SJCRH30 (cell line): ENCODE measurements around the gene SETDB2. TPM values are rescaled to one million over a fixed set of nuclear protein-coding genes. Genes with fewer than 3 reads are reported as not detected.

Experiments used
- DNase-seq, 2 experiments: peaks; one replicate each; pipeline ENCODE4 v3.0.0-alpha.2; 2015 to 2020
- H3K27ac ChIP-seq: fragments of 250-450 bp; sonication (Bioruptor Pico); 2 replicates; pipeline ENCODE4 v1.5.1; 2020; ENCODE audit warnings: mild to moderate bottlenecking, moderate library complexity
- H3K27me3 ChIP-seq: fragments of 250-450 bp; sonication (Bioruptor Pico); 2 replicates; pipeline ENCODE4 v1.5.1; 2020; ENCODE audit warnings: mild to moderate bottlenecking, moderate library complexity
- H3K36me3 ChIP-seq: fragments of 250-450 bp; sonication (Bioruptor Pico); 2 replicates; pipeline ENCODE4 v1.5.1; 2020; ENCODE audit warnings: mild to moderate bottlenecking, moderate library complexity
- H3K4me1 ChIP-seq: fragments of 250-450 bp; sonication (Bioruptor Pico); 2 replicates; pipeline ENCODE4 v1.5.1; 2020; ENCODE audit warnings: mild to moderate bottlenecking, moderate library complexity
- H3K4me3 ChIP-seq: fragments of 250-450 bp; sonication (Bioruptor Pico); 2 replicates; pipeline ENCODE4 v1.5.1; 2020; ENCODE audit warnings: mild to moderate bottlenecking, moderate library complexity
- H3K9me3 ChIP-seq: fragments of 250-450 bp; sonication (Bioruptor Pico); replicated peaks from 2 replicates; pipeline ENCODE4 v1.5.1; 2020; ENCODE audit warnings: mild to moderate bottlenecking, moderate library complexity
- total RNA-seq: library from RNA; depleted of rRNA; stranded (reverse); fragments of >200 nt; shearing (Covaris generic); gene quantifications from 2 replicates; pipeline ENCODE4 v1.2.3, GENCODE V29; 2014

The SETDB2 gene
- total RNA-seq, 1 experiment from 2014 or later, result 10.9 TPM

DNA sequence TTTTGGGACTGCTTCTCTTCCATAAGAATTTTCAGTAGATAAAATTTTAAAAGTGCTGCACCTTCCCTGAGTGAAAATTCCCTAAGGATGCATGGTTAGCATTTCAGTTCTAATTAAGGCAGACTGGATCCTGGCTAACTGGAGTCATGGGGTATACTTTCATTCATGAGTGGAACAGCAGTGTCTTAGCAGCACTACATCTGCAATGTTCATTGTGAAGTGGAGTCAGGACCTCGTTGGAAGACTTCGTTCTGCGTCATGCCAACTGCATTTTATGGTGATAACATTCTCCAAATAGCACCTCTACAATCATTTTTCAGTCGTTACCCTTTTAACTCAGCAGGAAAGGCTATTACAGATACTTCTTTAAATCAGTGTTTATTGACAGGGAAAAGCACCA, 77.2 kb downstream of the SETDB2 start:
- Histone ChIP-seq H3K4me1 (no peaks in the 10 kb centered on the region), H3K36me3 (no peaks in the 10 kb centered on the region), H3K27me3 (no peaks in the 10 kb centered on the region), H3K4me3 (no peak overlapping the region), H3K27ac (no peak overlapping the region), H3K9me3 (no peaks in the 10 kb centered on the region)
- DNase-seq, result no peak

DNA sequence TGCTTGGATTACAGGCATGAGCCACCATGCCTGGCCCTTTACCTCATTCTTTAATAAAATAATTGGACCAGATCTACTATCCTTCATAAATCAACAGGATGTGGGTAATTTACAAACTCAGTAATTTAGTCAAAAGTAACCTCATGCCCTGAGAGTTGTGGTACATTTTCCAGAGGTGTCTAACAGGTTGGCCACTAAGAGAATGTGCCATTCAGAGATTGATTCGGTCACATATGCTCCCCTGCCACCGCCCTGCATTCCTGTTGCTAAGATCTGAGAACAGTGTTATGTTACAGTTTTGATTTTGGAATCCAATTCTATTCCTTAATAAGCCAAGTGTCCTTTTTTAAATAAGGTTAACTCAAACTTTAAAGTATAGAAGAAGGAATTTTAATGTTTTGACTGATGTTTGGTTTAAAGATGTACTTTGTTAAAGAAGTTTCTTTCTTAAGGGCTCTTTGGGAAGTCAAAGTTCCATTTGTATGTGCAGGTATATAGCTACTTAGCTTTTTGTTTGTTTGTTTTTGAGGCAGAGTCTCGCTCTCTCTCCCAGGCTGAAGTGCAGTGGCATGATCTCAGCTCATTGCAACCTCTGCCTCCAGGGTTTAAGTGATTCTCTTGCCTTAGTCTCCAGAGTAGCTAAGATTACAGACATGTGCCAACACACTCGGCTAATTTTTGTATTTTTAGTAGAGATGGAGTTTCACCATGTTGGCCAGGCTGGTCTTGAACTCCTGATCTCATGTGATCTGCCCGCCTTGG, 80.8 kb downstream of the SETDB2 start:
- DNase-seq, result no peak
- Histone ChIP-seq H3K9me3 (no peaks in the 10 kb centered on the region), H3K4me3 (no peak overlapping the region), H3K27me3 (no peaks in the 10 kb centered on the region), H3K36me3 (no peaks in the 10 kb centered on the region; the same call in 1 of the 2 replicates), H3K4me1 (no peaks in the 10 kb centered on the region), H3K27ac (no peak overlapping the region)

DNA sequence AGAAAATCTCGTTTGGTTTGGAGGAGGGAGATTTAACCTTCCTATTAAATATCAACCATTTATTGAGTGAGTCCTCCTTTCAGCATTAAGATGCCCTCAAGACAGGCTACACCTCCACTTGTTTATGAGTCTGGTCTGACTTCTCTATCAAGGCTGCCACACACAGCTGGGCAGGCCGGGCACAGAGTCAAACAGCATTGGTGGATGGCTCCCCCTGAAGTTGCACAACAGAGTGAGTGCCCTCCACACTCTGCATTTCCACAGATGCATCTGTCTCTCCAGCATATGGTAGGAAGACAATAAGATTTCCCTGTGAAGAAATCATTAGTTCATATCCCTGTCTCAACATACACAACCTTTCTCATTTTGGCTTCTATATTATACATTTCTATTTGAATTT, 83.0 kb downstream of the SETDB2 start:
- DNase-seq, result no peak
- H3K4me3 ChIP-seq, result no peak overlapping the region
- no peaks in the 10 kb centered on the region for H3K4me1 ChIP-seq
- H3K9me3 ChIP-seq, result no peaks in the 10 kb centered on the region
- no peaks in the 10 kb centered on the region; the same call in 1 of the 2 replicates for H3K36me3 ChIP-seq
- no peaks in the 10 kb centered on the region for H3K27me3 ChIP-seq
- H3K27ac ChIP-seq, result no peak overlapping the region

DNA sequence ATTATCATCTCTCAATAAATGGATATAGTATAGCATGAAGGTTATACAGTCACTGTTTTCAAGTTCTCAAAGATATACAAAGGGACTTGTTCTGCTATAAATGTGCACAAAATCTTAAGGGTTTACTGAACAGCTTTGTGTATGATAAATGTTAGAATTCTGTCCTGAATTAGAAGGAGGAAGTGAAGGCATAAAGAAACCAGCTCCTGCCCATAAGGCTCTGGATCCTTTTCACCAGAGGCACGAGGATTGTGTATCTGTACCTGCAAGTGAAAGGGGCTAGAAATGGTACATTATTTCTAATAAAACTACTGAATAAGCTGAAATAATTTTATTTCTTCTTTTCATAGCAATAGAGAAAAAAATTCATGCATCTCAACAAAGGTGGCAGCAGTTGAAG, 84.1 kb downstream of the SETDB2 start:
- H3K27ac ChIP-seq, result no peak overlapping the region
- no peaks in the 10 kb centered on the region; the same call in 1 of the 2 replicates for H3K36me3 ChIP-seq
- no peaks in the 10 kb centered on the region for H3K4me1 ChIP-seq
- no peaks in the 10 kb centered on the region for H3K27me3 ChIP-seq
- no peaks in the 10 kb centered on the region for H3K9me3 ChIP-seq
- no peak overlapping the region for H3K4me3 ChIP-seq
- DNase-seq, result no peak

DNA sequence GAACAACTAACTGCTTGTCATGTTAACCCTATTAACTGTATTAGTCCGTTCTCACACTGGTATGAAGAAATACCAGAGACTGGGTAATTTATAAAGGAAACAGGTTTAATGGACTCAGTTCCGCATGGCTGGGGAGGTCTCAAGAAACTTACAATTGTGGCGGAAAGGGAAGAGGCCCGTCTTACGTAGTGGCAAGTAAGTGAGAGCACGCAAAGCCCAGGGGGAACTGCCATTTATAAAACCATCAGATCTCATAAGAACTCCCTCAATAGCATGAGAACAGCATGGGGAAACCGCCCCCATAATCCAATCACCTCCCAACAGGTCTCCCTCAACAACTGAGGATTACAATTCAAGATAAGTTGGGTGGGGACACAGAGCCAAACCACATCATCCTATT, 86.4 kb downstream of the SETDB2 start:
- Histone ChIP-seq H3K4me3 (no peak overlapping the region), H3K9me3 (no peaks in the 10 kb centered on the region), H3K4me1 (no peaks in the 10 kb centered on the region), H3K27me3 (no peaks in the 10 kb centered on the region), H3K36me3 (peaks cover 3% of the 10 kb centered on the region; the same call in 1 of the 2 replicates), H3K27ac (no peak overlapping the region)
- DNase-seq, result no peak

DNA sequence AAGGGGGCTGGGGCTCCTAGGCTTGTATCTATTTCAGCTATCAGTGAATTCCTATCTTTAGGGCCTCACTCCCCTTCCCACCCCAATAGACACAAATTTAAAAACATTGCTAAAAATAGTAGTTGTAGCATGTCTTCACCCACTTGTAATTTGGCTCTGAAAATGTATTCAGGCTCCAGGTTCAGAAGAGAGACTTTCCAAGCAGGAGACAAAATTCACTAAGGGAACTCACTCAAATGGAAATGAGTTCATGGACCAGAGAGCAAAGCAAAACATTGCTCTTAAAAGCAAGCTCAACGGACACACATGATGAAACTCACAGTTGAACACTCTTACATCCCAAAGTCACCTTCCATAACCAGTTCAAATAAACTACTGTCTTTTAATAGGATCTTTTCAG, 88.5 kb downstream of the SETDB2 start:
- H3K9me3 ChIP-seq, result no peaks in the 10 kb centered on the region
- no peaks in the 10 kb centered on the region for H3K4me1 ChIP-seq
- H3K4me3 ChIP-seq, result no peak overlapping the region
- peaks cover 3% of the 10 kb centered on the region; the same call in 1 of the 2 replicates for H3K36me3 ChIP-seq
- no peaks in the 10 kb centered on the region for H3K27me3 ChIP-seq
- DNase-seq, result no peak
- H3K27ac ChIP-seq, result no peak overlapping the region

DNA sequence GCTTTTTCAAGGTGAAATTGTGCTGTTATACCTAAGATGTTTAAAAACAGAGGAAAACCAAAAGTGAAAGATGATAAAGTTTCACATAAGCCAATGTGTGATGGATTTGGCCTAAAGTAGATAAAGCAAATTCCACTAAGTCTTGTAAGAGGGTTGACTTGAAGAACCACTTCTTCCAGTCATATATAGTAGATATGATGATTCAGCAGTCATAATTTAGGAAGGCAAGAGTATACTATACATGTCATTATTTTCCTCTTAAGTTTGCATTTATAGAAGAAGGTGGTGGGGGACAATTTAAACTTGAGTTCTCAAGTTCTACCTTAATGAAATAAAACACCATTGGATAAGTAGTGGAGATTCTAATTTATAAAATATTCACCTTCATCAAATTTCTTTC, 88.9 kb downstream of the SETDB2 start:
- Histone ChIP-seq H3K36me3 (peaks cover 3% of the 10 kb centered on the region; the same call in 1 of the 2 replicates), H3K27ac (no peak overlapping the region), H3K9me3 (no peaks in the 10 kb centered on the region), H3K4me3 (no peak overlapping the region), H3K27me3 (no peaks in the 10 kb centered on the region), H3K4me1 (no peaks in the 10 kb centered on the region)
- no peak for DNase-seq

DNA sequence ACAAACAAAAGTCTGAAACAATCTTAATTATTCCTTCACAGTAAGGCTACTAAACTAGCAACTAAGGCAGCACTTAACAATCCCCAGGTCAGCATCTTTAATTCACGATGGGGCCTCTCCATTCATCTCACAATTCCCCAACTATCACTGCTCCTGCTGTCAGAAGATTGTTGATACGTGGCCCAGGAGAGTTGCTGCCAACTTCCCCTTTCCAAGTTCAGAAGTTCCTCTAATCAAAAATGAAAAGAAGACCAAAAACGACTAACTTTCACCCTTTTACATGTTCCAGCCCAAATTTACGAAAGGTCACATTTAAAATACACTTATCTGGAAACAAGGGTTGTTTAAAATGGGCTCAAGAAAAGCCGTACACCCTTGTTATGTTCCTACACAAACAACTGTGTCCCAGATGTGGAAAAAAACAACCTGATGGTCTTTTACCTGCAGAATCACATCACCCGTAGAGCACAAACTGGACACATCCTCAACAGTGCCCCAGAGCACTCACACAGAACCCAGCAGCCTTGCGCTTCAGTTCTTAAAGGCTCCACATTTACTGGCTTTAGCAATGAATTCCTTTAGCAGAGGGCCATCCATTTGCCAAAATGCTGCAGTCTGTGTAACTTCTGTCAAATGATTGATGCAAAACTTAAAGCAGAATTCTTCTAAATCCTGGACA, 89.7 kb downstream of the SETDB2 start:
- H3K27me3 ChIP-seq, result no peaks in the 10 kb centered on the region
- no peak for DNase-seq
- no peaks in the 10 kb centered on the region for H3K9me3 ChIP-seq
- no peak overlapping the region for H3K27ac ChIP-seq
- no peaks in the 10 kb centered on the region for H3K4me1 ChIP-seq
- H3K36me3 ChIP-seq, result 0 out of 2 replicates have a peak, but pooled peaks cover 3% of the 10 kb centered on the region
- no peak overlapping the region for H3K4me3 ChIP-seq

DNA sequence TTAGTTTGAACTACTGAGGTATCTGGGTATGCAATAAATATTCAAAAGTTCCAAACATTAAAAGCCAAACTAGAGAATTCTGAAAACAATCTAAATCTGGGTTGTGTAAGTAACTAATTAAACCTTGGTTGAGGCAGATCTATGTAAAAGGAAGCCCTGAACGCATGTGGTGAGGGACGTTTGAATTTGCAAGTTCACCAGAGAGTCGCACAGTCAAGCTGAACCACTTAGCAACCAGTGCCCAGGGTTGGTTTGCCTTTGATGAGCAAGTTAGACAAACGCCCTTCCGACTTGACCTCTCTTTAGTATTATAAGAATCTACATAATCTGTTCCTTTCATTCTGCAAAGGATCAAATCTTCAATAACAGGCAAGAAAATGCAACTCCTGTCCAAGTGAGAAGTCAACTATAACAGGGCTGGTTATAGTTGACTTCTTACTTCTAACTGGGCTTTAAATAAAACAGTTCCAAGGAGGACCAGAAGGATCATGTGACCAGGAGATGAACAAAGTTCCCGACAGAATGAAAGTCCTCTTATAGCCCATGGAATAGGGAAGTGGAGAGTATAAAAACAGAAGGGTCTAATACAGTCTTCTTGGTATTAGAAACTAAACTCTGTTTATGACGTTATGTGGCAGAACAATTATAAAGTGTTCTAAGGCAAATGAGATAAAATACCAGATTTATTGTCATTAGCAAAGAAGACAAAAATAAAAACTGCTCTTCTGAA, 92.2 kb downstream of the SETDB2 start:
- no peak for DNase-seq
- Histone ChIP-seq H3K4me3 (no peak overlapping the region), H3K36me3 (peaks cover 16% of the 10 kb centered on the region; the same call in 1 of the 2 replicates), H3K27me3 (no peaks in the 10 kb centered on the region), H3K27ac (no peak overlapping the region), H3K4me1 (no peaks in the 10 kb centered on the region), H3K9me3 (no peaks in the 10 kb centered on the region)

DNA sequence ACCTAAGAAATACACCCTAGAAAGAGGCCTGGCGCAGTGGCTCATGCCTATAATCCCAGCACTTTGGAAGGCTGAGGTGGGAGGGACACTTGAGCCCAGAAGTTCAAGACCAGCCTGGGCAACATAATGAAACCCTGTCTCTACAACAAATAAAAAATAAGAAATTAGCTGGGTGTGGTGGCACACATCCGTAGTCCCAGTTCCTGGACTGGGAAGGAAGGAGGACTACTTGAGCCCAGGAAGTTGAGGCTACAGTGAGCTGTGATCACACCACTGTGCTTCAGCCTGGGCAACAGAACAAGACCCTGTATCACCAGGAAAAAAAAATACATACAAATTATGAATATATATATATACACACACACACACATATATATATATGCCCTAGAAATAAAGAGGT, 94.3 kb downstream of the SETDB2 start:
- no peak overlapping the region for H3K27ac ChIP-seq
- no peaks in the 10 kb centered on the region for H3K27me3 ChIP-seq
- no peak for DNase-seq
- no peaks in the 10 kb centered on the region for H3K9me3 ChIP-seq
- H3K36me3 ChIP-seq, result peaks cover 15% of the 10 kb centered on the region; the same call in 1 of the 2 replicates
- H3K4me1 ChIP-seq, result no peaks in the 10 kb centered on the region
- no peak overlapping the region for H3K4me3 ChIP-seq

DNA sequence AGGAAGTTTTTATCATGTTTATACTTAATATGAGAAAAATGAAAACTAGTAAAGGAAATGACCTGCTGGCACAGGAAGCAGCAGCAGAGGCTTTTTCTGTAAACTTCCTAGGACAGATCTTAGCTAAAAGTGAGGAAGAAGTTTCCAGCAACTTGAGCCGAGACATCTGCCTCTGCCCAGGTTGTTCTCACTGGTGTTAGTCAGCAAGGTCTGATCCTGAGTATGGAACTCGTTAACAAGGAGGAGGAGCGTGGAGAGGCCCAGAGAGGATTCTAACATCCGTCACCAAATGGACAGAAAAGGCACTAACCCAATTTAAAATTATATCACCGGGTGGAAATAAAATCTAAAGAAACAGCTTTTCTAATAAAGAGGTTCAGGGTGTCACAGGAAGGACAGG, 95.2 kb downstream of the SETDB2 start:
- DNase-seq, result no peak
- Histone ChIP-seq H3K4me1 (no peaks in the 10 kb centered on the region), H3K27me3 (no peaks in the 10 kb centered on the region), H3K36me3 (peaks cover 16% of the 10 kb centered on the region; the same call in 1 of the 2 replicates), H3K27ac (no peak overlapping the region), H3K9me3 (no peaks in the 10 kb centered on the region), H3K4me3 (no peak overlapping the region)

DNA sequence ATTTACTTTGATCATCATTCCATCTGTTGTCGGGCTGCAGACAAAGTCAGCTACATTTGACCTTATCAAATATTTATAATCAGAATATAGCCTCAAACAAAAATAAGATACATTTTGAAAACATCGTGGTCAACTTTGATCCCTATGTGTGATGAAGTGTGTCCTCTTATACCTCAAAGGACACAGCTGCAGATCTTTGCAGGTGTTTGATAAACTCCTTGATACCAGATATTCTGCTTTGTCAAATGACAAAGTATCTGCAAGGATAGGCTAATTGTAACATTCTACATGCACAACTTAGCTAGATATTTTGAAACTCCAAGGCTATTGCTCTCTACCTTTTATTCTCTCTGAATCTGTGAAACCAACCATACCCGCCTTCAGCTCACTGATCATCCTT, 95.7 kb downstream of the SETDB2 start:
- Histone ChIP-seq H3K9me3 (no peaks in the 10 kb centered on the region), H3K4me1 (no peaks in the 10 kb centered on the region), H3K36me3 (peaks cover 21% of the 10 kb centered on the region; the same call in 1 of the 2 replicates), H3K27me3 (no peaks in the 10 kb centered on the region), H3K4me3 (no peak overlapping the region), H3K27ac (no peak overlapping the region)
- DNase-seq, result no peak

DNA sequence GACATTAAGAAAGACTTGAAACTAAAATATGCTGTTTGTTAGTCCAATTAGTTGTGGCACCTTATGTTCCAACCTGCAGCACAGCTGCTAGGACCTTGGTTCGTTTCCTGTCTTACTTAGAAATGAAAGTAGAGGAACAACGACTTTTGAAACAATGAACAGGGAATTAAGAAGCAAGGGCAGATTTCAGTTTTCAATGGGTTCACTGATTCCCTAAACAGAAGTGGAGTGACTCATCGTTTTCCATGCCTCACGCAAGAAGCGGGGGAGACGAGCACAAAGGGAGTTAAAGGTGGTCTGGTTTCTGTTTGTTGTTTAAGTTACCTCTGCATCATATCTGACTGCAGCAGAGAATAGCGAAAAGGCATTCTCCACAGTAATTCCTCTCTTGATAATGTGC, 96.5 kb downstream of the SETDB2 start:
- Histone ChIP-seq H3K27me3 (no peaks in the 10 kb centered on the region), H3K27ac (no peak overlapping the region), H3K4me1 (no peaks in the 10 kb centered on the region), H3K4me3 (no peak overlapping the region), H3K36me3 (peaks cover 25% of the 10 kb centered on the region; the same call in 1 of the 2 replicates), H3K9me3 (no peaks in the 10 kb centered on the region)
- no peak for DNase-seq

DNA sequence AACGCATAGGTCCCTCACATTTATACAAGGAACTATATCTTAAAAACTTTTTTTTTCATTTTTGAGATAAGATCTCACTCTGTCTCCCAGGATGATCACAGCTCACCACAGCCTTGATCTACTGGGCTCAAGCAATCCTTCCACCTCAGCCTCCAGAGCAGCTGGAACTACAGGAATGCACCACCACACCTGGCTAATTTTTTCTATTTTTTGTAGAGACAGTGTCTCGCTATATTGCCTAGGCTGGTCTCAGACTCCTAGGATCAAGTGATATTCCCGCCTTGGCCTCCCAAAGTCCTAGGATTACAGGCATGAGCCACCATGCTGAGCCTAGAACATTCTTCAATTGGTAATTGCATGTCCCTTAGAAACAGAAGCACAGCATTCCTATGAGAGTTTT, 99.6 kb downstream of the SETDB2 start:
- no peak for DNase-seq
- no peak overlapping the region for H3K4me3 ChIP-seq
- no peaks in the 10 kb centered on the region for H3K4me1 ChIP-seq
- no peak overlapping the region for H3K27ac ChIP-seq
- H3K27me3 ChIP-seq, result no peaks in the 10 kb centered on the region
- peaks cover 36% of the 10 kb centered on the region for H3K36me3 ChIP-seq
- no peaks in the 10 kb centered on the region for H3K9me3 ChIP-seq
